ENCODE results near the gene ADGRD1.

ADGRD1 gene

DNA sequence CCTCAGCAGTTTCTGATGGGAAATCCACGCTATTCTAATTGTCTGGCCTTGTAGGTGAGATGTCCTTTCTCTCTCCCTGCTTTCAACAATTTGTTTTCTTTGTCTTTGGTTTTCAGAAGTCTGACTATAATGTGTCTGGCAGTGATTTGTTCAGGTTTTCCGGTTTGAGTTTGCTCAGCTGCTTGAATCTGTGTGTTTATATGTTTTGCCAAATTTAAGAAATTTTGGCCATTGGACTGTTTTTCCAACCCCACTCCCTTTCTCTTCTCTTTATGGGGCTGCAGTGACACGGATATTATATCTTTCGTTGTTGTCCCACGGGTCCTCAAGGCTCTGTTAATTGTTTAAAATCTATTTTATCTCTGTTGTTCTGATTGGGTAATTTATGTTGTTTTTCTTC is 105.0 kb downstream of the ADGRD1 start (continued):
- no peak for TF ChIP-seq PPARA (CRISPR knock-in tag; IDR thresholded peaks at IDR 0.05; ENCODE audit: borderline replicate concordance)
- TF ChIP-seq ZFP30 (CRISPR knock-in tag; IDR thresholded peaks at IDR 0.05), result no peak
- TF ChIP-seq RARB (CRISPR knock-in tag; IDR thresholded peaks at IDR 0.05), result no peak
- no peak for TF ChIP-seq TOX (CRISPR knock-in tag; IDR thresholded peaks at IDR 0.05; ENCODE audit: borderline replicate concordance)
- no peak for TF ChIP-seq ZNF565 (CRISPR knock-in tag; conservative IDR thresholded peaks at IDR 0.05; ENCODE audit: low read depth)
- TF ChIP-seq, protein P1, sequence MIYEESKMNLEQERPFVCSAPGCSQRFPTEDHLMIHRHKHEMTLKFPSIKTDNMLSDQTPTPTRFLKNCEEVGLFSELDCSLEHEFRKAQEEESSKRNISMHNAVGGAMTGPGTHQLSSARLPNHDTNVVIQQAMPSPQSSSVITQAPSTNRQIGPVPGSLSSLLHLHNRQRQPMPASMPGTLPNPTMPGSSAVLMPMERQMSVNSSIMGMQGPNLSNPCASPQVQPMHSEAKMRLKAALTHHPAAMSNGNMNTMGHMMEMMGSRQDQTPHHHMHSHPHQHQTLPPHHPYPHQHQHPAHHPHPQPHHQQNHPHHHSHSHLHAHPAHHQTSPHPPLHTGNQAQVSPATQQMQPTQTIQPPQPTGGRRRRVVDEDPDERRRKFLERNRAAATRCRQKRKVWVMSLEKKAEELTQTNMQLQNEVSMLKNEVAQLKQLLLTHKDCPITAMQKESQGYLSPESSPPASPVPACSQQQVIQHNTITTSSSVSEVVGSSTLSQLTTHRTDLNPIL (CRISPR knock-in tag; IDR thresholded peaks at IDR 0.05; ENCODE audit: low read depth), result no peak
- TF ChIP-seq, protein P2, sequence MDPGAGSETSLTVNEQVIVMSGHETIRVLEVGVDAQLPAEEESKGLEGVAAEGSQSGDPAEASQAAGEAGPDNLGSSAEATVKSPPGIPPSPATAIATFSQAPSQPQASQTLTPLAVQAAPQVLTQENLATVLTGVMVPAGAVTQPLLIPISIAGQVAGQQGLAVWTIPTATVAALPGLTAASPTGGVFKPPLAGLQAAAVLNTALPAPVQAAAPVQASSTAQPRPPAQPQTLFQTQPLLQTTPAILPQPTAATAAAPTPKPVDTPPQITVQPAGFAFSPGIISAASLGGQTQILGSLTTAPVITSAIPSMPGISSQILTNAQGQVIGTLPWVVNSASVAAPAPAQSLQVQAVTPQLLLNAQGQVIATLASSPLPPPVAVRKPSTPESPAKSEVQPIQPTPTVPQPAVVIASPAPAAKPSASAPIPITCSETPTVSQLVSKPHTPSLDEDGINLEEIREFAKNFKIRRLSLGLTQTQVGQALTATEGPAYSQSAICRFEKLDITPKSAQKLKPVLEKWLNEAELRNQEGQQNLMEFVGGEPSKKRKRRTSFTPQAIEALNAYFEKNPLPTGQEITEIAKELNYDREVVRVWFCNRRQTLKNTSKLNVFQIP (CRISPR knock-in tag; IDR thresholded peaks at IDR 0.05; ENCODE audit: borderline replicate concordance, low read depth), result no peak
- TF ChIP-seq CSDC2 (CRISPR knock-in tag; IDR thresholded peaks at IDR 0.05), result no peak

DNA sequence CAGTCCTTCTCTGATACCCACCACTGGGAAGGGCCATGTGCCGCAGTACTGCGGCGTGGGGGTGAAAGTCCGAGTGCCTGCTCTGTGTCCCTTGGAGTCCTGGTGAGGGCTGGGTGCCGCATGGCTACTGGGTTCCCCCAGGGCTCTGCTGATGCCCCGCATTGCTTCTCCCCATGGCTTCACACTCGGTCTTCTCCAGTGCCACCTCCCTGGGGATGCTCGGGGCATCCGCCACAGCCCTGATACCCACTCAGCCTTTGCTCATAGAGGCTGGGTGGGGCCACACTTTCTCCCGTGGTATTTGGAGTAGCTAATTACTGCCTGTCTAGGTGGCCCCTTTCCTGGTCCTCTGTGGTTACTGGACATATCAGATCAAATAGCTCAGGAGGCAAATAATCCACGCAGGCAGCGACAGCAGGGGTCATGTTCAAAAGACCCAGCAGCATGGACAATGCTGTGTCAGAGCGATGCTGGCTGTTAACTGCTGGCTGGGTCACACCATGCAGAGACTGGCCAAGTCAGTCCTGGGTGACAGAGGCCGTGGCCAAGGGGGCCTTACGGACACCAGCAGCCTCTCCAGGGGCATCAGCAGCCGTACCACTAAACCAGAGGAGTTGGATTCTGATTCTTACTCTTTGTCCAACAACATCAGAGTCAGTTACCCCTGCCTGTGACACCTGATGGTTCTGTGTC is 106.5 kb downstream of the ADGRD1 start:
- ATAC-seq, result no peak

DNA sequence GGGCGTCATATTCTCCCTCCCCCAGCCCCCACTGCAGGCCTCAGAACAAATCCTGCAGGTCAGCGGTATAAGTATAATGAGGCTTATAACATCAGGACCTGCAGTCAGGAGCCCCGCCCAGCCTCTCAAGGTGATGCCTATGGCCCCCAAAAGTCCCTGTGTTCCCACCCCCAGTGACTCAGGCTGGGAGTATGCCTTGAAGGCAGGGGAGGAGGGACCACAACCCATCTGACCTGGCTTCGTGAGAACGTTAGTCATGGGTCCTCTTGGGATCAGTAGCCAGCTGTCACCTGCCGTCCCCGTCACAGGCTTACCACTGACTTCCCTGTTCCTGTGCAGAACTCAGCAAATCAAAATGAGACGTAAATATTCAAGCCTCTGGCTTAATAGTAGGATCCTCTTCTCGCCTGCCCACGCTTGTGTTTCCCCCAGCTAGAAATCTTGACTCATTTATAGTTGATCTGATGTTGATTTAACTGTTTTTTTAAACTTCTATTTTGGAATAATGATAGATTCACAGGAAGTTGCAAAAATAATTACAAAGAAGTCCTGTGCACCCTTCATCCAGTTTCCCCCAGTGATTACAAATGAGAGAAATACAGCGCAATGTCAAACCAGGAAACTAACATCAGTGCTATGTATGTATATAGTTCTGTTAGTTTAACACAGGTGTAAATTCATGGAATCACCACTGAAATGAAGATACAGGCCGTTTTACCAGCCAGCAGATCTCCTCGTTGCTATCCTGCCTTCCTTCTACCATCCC is 107.5 kb downstream of the ADGRD1 start:
- no peak for ATAC-seq

More for the DNA sequence above, 106.5 kb downstream of the ADGRD1 start:
- TF ChIP-seq, protein P3, sequence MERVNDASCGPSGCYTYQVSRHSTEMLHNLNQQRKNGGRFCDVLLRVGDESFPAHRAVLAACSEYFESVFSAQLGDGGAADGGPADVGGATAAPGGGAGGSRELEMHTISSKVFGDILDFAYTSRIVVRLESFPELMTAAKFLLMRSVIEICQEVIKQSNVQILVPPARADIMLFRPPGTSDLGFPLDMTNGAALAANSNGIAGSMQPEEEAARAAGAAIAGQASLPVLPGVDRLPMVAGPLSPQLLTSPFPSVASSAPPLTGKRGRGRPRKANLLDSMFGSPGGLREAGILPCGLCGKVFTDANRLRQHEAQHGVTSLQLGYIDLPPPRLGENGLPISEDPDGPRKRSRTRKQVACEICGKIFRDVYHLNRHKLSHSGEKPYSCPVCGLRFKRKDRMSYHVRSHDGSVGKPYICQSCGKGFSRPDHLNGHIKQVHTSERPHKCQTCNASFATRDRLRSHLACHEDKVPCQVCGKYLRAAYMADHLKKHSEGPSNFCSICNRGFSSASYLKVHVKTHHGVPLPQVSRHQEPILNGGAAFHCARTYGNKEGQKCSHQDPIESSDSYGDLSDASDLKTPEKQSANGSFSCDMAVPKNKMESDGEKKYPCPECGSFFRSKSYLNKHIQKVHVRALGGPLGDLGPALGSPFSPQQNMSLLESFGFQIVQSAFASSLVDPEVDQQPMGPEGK (CRISPR knock-in tag; IDR thresholded peaks at IDR 0.05; ENCODE audit: borderline replicate concordance), result no peak
- no peak for TF ChIP-seq ESRRG (CRISPR knock-in tag; IDR thresholded peaks at IDR 0.05)
- TF ChIP-seq, protein P4, sequence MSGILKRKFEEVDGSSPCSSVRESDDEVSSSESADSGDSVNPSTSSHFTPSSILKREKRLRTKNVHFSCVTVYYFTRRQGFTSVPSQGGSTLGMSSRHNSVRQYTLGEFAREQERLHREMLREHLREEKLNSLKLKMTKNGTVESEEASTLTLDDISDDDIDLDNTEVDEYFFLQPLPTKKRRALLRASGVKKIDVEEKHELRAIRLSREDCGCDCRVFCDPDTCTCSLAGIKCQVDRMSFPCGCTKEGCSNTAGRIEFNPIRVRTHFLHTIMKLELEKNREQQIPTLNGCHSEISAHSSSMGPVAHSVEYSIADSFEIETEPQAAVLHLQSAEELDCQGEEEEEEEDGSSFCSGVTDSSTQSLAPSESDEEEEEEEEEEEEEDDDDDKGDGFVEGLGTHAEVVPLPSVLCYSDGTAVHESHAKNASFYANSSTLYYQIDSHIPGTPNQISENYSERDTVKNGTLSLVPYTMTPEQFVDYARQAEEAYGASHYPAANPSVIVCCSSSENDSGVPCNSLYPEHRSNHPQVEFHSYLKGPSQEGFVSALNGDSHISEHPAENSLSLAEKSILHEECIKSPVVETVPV (CRISPR knock-in tag; IDR thresholded peaks at IDR 0.05), result no peak
- TF ChIP-seq, protein P5, sequence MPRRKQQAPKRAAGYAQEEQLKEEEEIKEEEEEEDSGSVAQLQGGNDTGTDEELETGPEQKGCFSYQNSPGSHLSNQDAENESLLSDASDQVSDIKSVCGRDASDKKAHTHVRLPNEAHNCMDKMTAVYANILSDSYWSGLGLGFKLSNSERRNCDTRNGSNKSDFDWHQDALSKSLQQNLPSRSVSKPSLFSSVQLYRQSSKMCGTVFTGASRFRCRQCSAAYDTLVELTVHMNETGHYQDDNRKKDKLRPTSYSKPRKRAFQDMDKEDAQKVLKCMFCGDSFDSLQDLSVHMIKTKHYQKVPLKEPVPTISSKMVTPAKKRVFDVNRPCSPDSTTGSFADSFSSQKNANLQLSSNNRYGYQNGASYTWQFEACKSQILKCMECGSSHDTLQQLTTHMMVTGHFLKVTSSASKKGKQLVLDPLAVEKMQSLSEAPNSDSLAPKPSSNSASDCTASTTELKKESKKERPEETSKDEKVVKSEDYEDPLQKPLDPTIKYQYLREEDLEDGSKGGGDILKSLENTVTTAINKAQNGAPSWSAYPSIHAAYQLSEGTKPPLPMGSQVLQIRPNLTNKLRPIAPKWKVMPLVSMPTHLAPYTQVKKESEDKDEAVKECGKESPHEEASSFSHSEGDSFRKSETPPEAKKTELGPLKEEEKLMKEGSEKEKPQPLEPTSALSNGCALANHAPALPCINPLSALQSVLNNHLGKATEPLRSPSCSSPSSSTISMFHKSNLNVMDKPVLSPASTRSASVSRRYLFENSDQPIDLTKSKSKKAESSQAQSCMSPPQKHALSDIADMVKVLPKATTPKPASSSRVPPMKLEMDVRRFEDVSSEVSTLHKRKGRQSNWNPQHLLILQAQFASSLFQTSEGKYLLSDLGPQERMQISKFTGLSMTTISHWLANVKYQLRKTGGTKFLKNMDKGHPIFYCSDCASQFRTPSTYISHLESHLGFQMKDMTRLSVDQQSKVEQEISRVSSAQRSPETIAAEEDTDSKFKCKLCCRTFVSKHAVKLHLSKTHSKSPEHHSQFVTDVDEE (CRISPR knock-in tag; IDR thresholded peaks at IDR 0.05), result no peak
- TF ChIP-seq ZNF70 (CRISPR knock-in tag; IDR thresholded peaks at IDR 0.05), result no peak
- TF ChIP-seq ZNF565 (CRISPR knock-in tag; conservative IDR thresholded peaks at IDR 0.05; ENCODE audit: low read depth), result no peak
- TF ChIP-seq PPARA (CRISPR knock-in tag; IDR thresholded peaks at IDR 0.05; ENCODE audit: borderline replicate concordance), result no peak
- no peak for TF ChIP-seq TOX (CRISPR knock-in tag; IDR thresholded peaks at IDR 0.05; ENCODE audit: borderline replicate concordance)
- TF ChIP-seq ISL1 (CRISPR knock-in tag; IDR thresholded peaks at IDR 0.05), result no peak
- no peak for TF ChIP-seq BACH2 (CRISPR knock-in tag; IDR thresholded peaks at IDR 0.05; ENCODE audit: borderline replicate concordance)
- TF ChIP-seq ZNF8 (CRISPR knock-in tag; IDR thresholded peaks at IDR 0.05), result no peak
- no peak for TF ChIP-seq ZFP30 (CRISPR knock-in tag; IDR thresholded peaks at IDR 0.05)
- no peak for TF ChIP-seq OSR1 (CRISPR knock-in tag; IDR thresholded peaks at IDR 0.05)
- no peak for TF ChIP-seq ARNTL (CRISPR knock-in tag; IDR thresholded peaks at IDR 0.05; ENCODE audit: borderline replicate concordance, low read depth)

More for the DNA sequence above, 107.5 kb downstream of the ADGRD1 start:
- TF ChIP-seq ZNF70 (CRISPR knock-in tag; IDR thresholded peaks at IDR 0.05) (no peak), SNAI2 (CRISPR knock-in tag; IDR thresholded peaks at IDR 0.05) (no peak)
